ENCODE measurements around the gene IFFO2.

Gene IFFO2

GRCh38 chr1:18950401-18951026 lies 6.0 kb downstream of the IFFO2 start:
- DNase-seq (ENCODE audit: low read depth in 2 of 2) = no peak

- no peak for DNase-seq (ENCODE audit: low read depth in 2 of 2)
Measured at GRCh38 chr1:18949686-18950400, 6.6 kb downstream of the IFFO2 start.

- no peak for DNase-seq (ENCODE audit: low read depth in 2 of 2)
Measured at GRCh38 chr1:18948913-18949685, 7.4 kb downstream of the IFFO2 start.

- peak in 1 of 2 donors; percentile 33 for DNase-seq (ENCODE audit: low read depth in 2 of 2)
Measured at GRCh38 chr1:18948048-18948912, 8.2 kb downstream of the IFFO2 start.

GRCh38 chr1:18947570-18947969 lies 8.9 kb downstream of the IFFO2 start:
- no peak for DNase-seq (ENCODE audit: low read depth in 2 of 2)

- no peak for DNase-seq (ENCODE audit: low read depth in 2 of 2)
Measured at GRCh38 chr1:18946550-18947381, 9.7 kb downstream of the IFFO2 start.

- DNase-seq (ENCODE audit: low read depth in 2 of 2) = no peak
Measured at GRCh38 chr1:18945401-18945849, 11.1 kb downstream of the IFFO2 start.

- no peak for DNase-seq (ENCODE audit: low read depth in 2 of 2)
Measured at GRCh38 chr1:18944810-18945209, 11.7 kb downstream of the IFFO2 start.

- DNase-seq (ENCODE audit: low read depth in 2 of 2) = no peak
Measured at GRCh38 chr1:18943914-18944572, 12.4 kb downstream of the IFFO2 start.

- DNase-seq (ENCODE audit: low read depth in 2 of 2) = no peak
Measured at GRCh38 chr1:18943162-18943561, 13.3 kb downstream of the IFFO2 start.

GRCh38 chr1:18942340-18942739 lies 14.1 kb downstream of the IFFO2 start:
- DNase-seq (ENCODE audit: low read depth in 2 of 2) = no peak

GRCh38 chr1:18941221-18942141 lies 15.0 kb downstream of the IFFO2 start:
- DNase-seq (ENCODE audit: low read depth in 2 of 2) = no peak

- no peak for DNase-seq (ENCODE audit: low read depth in 2 of 2)
Measured at GRCh38 chr1:18940303-18941020, 16.0 kb downstream of the IFFO2 start.

- DNase-seq (ENCODE audit: low read depth in 2 of 2) = no peak
Measured at GRCh38 chr1:18939398-18940302, 16.8 kb downstream of the IFFO2 start.

GRCh38 chr1:18938707-18939070 lies 17.8 kb downstream of the IFFO2 start:
- DNase-seq (ENCODE audit: low read depth in 2 of 2) = no peak

GRCh38 chr1:18938008-18938706 lies 18.3 kb downstream of the IFFO2 start:
- DNase-seq (ENCODE audit: low read depth in 2 of 2) = no peak

- no peak for DNase-seq (ENCODE audit: low read depth in 2 of 2)
Measured at GRCh38 chr1:18937539-18937938, 18.9 kb downstream of the IFFO2 start.
